ENCODE results near the gene CTSD. TPM values are rescaled to one million over a fixed set of nuclear protein-coding genes. Genes with fewer than 3 reads are reported as not detected.

Gene CTSD
- total and polyA plus RNA-seq, 8 donors, result 115 to 590 (median 257) TPM

GRCh38 chr11:1781593-1781975 lies 17.9 kb upstream of the CTSD start:
- Histone ChIP-seq H3K9me3 (no peaks in the 10 kb centered on the region), H3K27ac (peak overlapping the region in 2 of 5 donors; percentile 9 to 49), H3K4me1 (peaks cover 0 to 48% (median 0%) of the 10 kb centered on the region in 4 donors), H3K36me3 (no peaks in the 10 kb centered on the region), H3K4me3 (no peak overlapping the region), H3K27me3 (peaks cover 0 to 9% (median 0%) of the 10 kb centered on the region in 3 donors)
- 72 to 90% (median 76%) methylated on average over 4 to 9 of the region's 9 CpGs for WGBS, 5 donors
- no peak for TF ChIP-seq POLR2AphosphoS5 (IDR thresholded peaks at IDR 0.05)
- no peak for TF ChIP-seq POLR2A (IDR thresholded peaks at IDR 0.05)
- TF ChIP-seq EP300 (IDR thresholded peaks at IDR 0.05), result no peak
- TF ChIP-seq CTCF (IDR thresholded peaks at IDR 0.05), result no peak
- DNase-seq, result no peak
- intact Hi-C loops (cut with DNase I; ENCODE audit: low total_unique reads), result no loop called here

GRCh38 chr11:1780700-1781592 lies 17.2 kb upstream of the CTSD start:
- no peaks in the 10 kb centered on the region for H3K36me3 ChIP-seq
- H3K4me1 ChIP-seq, result peaks cover 0 to 48% (median 0%) of the 10 kb centered on the region in 4 donors
- H3K27me3 ChIP-seq, result peaks cover 0 to 9% (median 0%) of the 10 kb centered on the region in 3 donors
- TF ChIP-seq POLR2A (IDR thresholded peaks at IDR 0.05) (no peak), CTCF (IDR thresholded peaks at IDR 0.05) (no peak), EP300 (IDR thresholded peaks at IDR 0.05) (no peak), POLR2AphosphoS5 (IDR thresholded peaks at IDR 0.05) (no peak)
- no peak overlapping the region for H3K4me3 ChIP-seq
- intact Hi-C loops (cut with DNase I; ENCODE audit: low total_unique reads), result no loop called here
- H3K9me3 ChIP-seq, result peaks cover 0 to 4% (median 0%) of the 10 kb centered on the region in 4 donors
- WGBS, 5 donors, result 67 to 74% (median 72%) methylated on average over 17 to 25 of the region's 25 CpGs
- DNase-seq, result no peak
- peak overlapping the region in 2 of 5 donors; percentile 9 to 49 for H3K27ac ChIP-seq

- H3K27me3 ChIP-seq, result peaks cover 0 to 9% (median 0%) of the 10 kb centered on the region in 3 donors
- 83 to 91% (median 86%) methylated on average over 32 to 34 of the region's 34 CpGs for WGBS, 5 donors
- TF ChIP-seq POLR2AphosphoS5 (IDR thresholded peaks at IDR 0.05), result no peak
- no peak for TF ChIP-seq EP300 (IDR thresholded peaks at IDR 0.05)
- no peak for TF ChIP-seq CTCF (IDR thresholded peaks at IDR 0.05)
- no peak for TF ChIP-seq POLR2A (IDR thresholded peaks at IDR 0.05)
- no peak for DNase-seq
- no peaks in the 10 kb centered on the region for H3K36me3 ChIP-seq
- H3K4me3 ChIP-seq, result no peak overlapping the region
- peaks cover 0 to 4% (median 0%) of the 10 kb centered on the region in 4 donors for H3K9me3 ChIP-seq
- intact Hi-C loops (cut with DNase I; ENCODE audit: low total_unique reads), result no loop called here
- peak overlapping the region in 1 of 5 donors; percentile 49 for H3K27ac ChIP-seq
- peaks cover 0 to 48% (median 0%) of the 10 kb centered on the region in 4 donors for H3K4me1 ChIP-seq
Observed at GRCh38 chr11:1779806-1780699, 16.3 kb upstream of the CTSD start.

Measured in stomach (tissue), 9 donors.